Measurements from ENCODE around the gene OR5K4.

DNA sequence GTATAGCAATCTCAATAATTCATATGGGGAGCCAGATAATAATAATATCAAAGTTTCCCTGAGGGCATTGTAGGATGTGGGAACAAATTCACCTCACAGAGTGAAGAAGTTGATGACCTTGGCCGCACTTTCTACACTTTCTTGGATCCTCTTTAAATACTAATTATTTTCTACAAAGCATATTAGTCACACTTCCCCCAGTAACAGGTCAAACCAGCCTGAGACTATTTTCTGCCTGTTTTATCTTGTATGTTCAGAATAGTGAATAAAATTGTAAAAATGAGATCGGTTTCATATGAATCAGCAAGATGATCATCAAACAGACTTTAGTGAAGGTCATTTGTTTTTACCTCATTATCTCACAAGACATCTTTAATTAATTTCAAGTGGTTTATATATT is 34.5 kb downstream of the OR5K4 start:
- TF ChIP-seq ZNF274 (IDR thresholded peaks at IDR 0.05; ENCODE audit: low read depth, low read length) = no peak
- TF ChIP-seq YY1 (IDR thresholded peaks at IDR 0.05; ENCODE audit: insufficient read depth, insufficient read length) = no peak
